Hepatocyte (in vitro differentiated cells): ENCODE results near the gene DLGAP4.

Experiments
- EZH2 ChIP-seq: fragments of 200-600 bp; sonication (generic); IDR thresholded peaks from 2 replicates; pipeline ENCODE4 v1.6.1; 2016; ENCODE audit warnings: antibody characterized with exemption, mild to moderate bottlenecking, borderline replicate concordance
- EZH2phosphoT487 ChIP-seq: fragments of 200-600 bp; sonication (generic); IDR thresholded peaks from one replicate; pipeline ENCODE4 v1.6.1; 2018; ENCODE audit warnings: antibody characterized with exemption, mild to moderate bottlenecking, low read depth, moderate library complexity; ENCODE audit not compliant: unreplicated experiment, severe bottlenecking
- TF ChIP-seq, protein P1 (sequence below): fragments of 200-600 bp; sonication (generic); IDR thresholded peaks from 2 replicates; pipeline ENCODE4 v1.5.1; 2016; ENCODE audit warnings: antibody characterized with exemption, mild to moderate bottlenecking; ENCODE audit not compliant: poor library complexity

DNA sequence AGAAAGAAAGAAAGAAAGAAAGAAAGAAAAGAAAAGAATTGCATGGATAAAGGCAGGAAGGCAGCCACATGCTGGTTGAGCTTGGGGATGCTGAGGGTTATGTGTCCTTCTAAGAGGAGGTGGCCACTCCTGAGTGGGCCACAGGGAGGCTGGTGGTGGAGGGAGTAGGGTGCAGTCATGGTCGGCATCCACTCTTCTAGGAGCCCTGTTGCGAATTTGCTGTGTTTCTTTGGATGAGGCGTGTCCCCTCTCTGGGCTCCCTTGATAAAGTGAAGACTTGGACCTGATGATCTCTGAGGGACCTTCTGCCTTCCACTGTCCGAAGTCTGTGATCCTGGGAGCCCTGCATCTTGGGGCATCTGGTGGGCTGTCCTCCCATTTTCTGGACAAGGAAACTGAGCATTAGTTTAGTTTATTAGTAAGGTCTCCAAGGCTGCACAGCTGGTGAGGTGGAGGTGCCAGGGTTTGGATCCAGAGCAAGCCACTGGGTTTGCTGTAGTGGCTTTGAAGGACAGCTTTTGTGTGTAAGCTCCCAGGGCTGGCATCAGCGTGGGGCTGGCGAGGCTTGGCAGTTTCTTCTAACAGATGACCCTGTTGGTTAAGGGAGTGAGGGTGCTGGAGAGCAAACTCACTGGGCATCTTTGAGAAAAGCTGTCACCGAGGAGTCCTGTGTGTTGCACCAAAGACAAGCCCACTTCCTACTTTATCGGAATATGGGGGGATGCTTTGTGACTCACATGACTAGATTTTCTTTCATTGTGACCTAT is 4.3 kb downstream of the DLGAP4 start:
- TF ChIP-seq, protein P1, sequence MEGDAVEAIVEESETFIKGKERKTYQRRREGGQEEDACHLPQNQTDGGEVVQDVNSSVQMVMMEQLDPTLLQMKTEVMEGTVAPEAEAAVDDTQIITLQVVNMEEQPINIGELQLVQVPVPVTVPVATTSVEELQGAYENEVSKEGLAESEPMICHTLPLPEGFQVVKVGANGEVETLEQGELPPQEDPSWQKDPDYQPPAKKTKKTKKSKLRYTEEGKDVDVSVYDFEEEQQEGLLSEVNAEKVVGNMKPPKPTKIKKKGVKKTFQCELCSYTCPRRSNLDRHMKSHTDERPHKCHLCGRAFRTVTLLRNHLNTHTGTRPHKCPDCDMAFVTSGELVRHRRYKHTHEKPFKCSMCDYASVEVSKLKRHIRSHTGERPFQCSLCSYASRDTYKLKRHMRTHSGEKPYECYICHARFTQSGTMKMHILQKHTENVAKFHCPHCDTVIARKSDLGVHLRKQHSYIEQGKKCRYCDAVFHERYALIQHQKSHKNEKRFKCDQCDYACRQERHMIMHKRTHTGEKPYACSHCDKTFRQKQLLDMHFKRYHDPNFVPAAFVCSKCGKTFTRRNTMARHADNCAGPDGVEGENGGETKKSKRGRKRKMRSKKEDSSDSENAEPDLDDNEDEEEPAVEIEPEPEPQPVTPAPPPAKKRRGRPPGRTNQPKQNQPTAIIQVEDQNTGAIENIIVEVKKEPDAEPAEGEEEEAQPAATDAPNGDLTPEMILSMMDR: no peak
- no peak for TF ChIP-seq EZH2
- TF ChIP-seq EZH2phosphoT487: no peak
